ENCODE measurements around the gene ZNF148. TPM values are rescaled to one million over a fixed set of nuclear protein-coding genes. Genes with fewer than 3 reads are reported as not detected.

ZNF148 gene
- total and polyA plus RNA-seq, 2 of the 4 experiments (the other 2 are of a cell fraction): 9.4 to 65.2 TPM

GRCh38 chr3:125325746-125326145 is 49.4 kb downstream of the ZNF148 start:
- dilution Hi-C loops (cut with HindIII; ENCODE audit: low sequenced_read_pairs, unreplicated experiment): no loop called here
- H3K9me3 ChIP-seq (ENCODE audit: control insufficient read depth, insufficient read depth, low read length): peaks cover 2% of the 10 kb centered on the region; the same call in 1 of the 2 replicates

More at GRCh38 chr3:125325746-125326145, 49.4 kb downstream of the ZNF148 start:
- Histone ChIP-seq H4K5ac (ENCODE audit: low read depth, low read length) (no peak overlapping the region), H3K4me3 (ENCODE audit: insufficient read depth, low read depth, low read length) (no peak overlapping the region), H2BK5ac (ENCODE audit: low read depth, low read length, poor library complexity, severe bottlenecking) (no peak overlapping the region), H4K20me1 (ENCODE audit: insufficient read depth, low read length) (peaks cover 3% of the 10 kb centered on the region; the same call in 1 of the 2 replicates), H3K36me3 (ENCODE audit: control insufficient read depth, insufficient read depth, low read length) (peaks cover 7% of the 10 kb centered on the region), H3K9me1 (ENCODE audit: insufficient read depth, low read length) (peaks cover 2% of the 10 kb centered on the region; the same call in 1 of the 2 replicates), H2BK120ac (ENCODE audit: low read depth, low read length) (no peak overlapping the region), H3K27ac (ENCODE audit: insufficient read depth, low read length) (no peak overlapping the region), H4K8ac (ENCODE audit: low read depth in 2 of 2, low read length in 2 of 2) (no peak overlapping the region), H3K14ac (replicated peaks; ENCODE audit: low read depth, low read length) (no peak overlapping the region), H2AK5ac (ENCODE audit: low read depth, low read length) (no peak overlapping the region), H3K9ac (ENCODE audit: low read depth, low read length) (no peak overlapping the region), H2AFZ (replicated peaks; ENCODE audit: low read length, poor library complexity) (no peak overlapping the region), H3K18ac (ENCODE audit: low read depth, low read length) (no peak overlapping the region), H3K4ac (ENCODE audit: low read depth, low read length) (no peak overlapping the region), H2BK20ac (ENCODE audit: low read depth, low read length) (no peak overlapping the region), H3K4me2 (ENCODE audit: low read depth, low read length) (no peak overlapping the region), H4K91ac (ENCODE audit: insufficient read depth, low read depth, low read length) (no peak overlapping the region), H3K56ac (ENCODE audit: extremely low read depth, insufficient read depth, low read length) (no peak overlapping the region), H3K23ac (ENCODE audit: low read depth, low read length) (no peak overlapping the region), H2AK9ac (replicated peaks; ENCODE audit: low read depth, low read length, poor library complexity) (no peak overlapping the region), H2BK15ac (ENCODE audit: low read depth, low read length) (no peak overlapping the region), H3K79me1 (ENCODE audit: low read depth in 1 of 2, low read length in 2 of 2) (peaks cover 11 to 31% of the 10 kb centered on the region in 2 experiments), H3K27me3 (ENCODE audit: control insufficient read depth, insufficient read depth, low read length) (no peaks in the 10 kb centered on the region), H3K4me1 (ENCODE audit: control insufficient read depth, insufficient read depth, low read length) (peaks cover 2% of the 10 kb centered on the region; the same call in 1 of the 2 replicates)
- ATAC-seq (ENCODE audit: low read depth): no peak
- in situ Hi-C loops (cut with MboI; ENCODE audit: low sequenced_read_pairs) (no loop called here), intact Hi-C loops (cut with micrococcal nuclease) (no loop called here)
- no peak for TF ChIP-seq SMC3 (IDR thresholded peaks at IDR 0.05; ENCODE audit: low read depth, low read length)
- no peak for TF ChIP-seq CEBPB (IDR thresholded peaks at IDR 0.05; ENCODE audit: low read depth, low read length)
- TF ChIP-seq RAD21 (IDR thresholded peaks at IDR 0.05; ENCODE audit: low read length): no peak
- no peak for TF ChIP-seq MAZ (IDR thresholded peaks at IDR 0.05; ENCODE audit: borderline replicate concordance, low read depth, low read length)
- TF ChIP-seq RFX5 (IDR thresholded peaks at IDR 0.05; ENCODE audit: low read depth, low read length): no peak
- no peak for TF ChIP-seq BHLHE40 (IDR thresholded peaks at IDR 0.05; ENCODE audit: low read depth, low read length)
- TF ChIP-seq, protein P1, sequence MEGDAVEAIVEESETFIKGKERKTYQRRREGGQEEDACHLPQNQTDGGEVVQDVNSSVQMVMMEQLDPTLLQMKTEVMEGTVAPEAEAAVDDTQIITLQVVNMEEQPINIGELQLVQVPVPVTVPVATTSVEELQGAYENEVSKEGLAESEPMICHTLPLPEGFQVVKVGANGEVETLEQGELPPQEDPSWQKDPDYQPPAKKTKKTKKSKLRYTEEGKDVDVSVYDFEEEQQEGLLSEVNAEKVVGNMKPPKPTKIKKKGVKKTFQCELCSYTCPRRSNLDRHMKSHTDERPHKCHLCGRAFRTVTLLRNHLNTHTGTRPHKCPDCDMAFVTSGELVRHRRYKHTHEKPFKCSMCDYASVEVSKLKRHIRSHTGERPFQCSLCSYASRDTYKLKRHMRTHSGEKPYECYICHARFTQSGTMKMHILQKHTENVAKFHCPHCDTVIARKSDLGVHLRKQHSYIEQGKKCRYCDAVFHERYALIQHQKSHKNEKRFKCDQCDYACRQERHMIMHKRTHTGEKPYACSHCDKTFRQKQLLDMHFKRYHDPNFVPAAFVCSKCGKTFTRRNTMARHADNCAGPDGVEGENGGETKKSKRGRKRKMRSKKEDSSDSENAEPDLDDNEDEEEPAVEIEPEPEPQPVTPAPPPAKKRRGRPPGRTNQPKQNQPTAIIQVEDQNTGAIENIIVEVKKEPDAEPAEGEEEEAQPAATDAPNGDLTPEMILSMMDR (conservative IDR thresholded peaks at IDR 0.05; ENCODE audit: low read depth, low read length): no peak
- no peak for TF ChIP-seq MAFK (IDR thresholded peaks at IDR 0.05; ENCODE audit: low read depth, low read length)
- no peak for TF ChIP-seq MXI1 (IDR thresholded peaks at IDR 0.05; ENCODE audit: borderline replicate concordance, low read depth, low read length)
- CTCF ChIA-PET: no interaction called here
- POLR2A ChIA-PET (ENCODE audit: unreplicated experiment): no interaction called here
- no peak for DNase-seq
- BruUV-seq (replicated peaks): no TSS peak

Data from IMR-90 (cell line).